ENCODE results near the gene RAB11FIP3.

DNA sequence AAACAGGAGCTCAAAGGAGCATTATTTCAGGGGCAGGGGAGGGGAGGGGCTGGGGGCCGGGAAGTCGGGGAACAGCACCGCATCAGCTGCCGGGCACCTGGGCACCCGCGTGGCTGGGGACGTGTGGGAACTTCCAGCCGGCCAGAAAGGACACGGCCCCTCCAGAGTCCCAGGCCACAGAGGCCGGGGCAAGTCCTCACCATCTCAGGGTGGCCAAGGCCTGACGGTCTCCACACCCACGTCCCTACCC, 44.8 kb upstream of the RAB11FIP3 start:
- TF ChIP-seq, protein P1, sequence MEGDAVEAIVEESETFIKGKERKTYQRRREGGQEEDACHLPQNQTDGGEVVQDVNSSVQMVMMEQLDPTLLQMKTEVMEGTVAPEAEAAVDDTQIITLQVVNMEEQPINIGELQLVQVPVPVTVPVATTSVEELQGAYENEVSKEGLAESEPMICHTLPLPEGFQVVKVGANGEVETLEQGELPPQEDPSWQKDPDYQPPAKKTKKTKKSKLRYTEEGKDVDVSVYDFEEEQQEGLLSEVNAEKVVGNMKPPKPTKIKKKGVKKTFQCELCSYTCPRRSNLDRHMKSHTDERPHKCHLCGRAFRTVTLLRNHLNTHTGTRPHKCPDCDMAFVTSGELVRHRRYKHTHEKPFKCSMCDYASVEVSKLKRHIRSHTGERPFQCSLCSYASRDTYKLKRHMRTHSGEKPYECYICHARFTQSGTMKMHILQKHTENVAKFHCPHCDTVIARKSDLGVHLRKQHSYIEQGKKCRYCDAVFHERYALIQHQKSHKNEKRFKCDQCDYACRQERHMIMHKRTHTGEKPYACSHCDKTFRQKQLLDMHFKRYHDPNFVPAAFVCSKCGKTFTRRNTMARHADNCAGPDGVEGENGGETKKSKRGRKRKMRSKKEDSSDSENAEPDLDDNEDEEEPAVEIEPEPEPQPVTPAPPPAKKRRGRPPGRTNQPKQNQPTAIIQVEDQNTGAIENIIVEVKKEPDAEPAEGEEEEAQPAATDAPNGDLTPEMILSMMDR (IDR thresholded peaks at IDR 0.05): no peak
- TF ChIP-seq POLR2A (IDR thresholded peaks at IDR 0.05): no peak
